A673 (cell line): ENCODE measurements around the gene ANO2. TPM values are rescaled to one million over a fixed set of nuclear protein-coding genes. Genes with fewer than 3 reads are reported as not detected.

Experiments used
- BruUV-seq: library from RNA; stranded (reverse); fragments of 400-500 nt; replicated peaks from 2 replicates; lab custom pipeline; 2021; lab: Mats Ljungman, UMichigan
- CTCF ChIA-PET: fragments of 300-600 bp; sonication (Branson Sonifier 250); formaldehyde crosslinking; loops from one replicate; lab custom pipeline; 2022; ENCODE audit warnings: antibody characterized with exemption; lab: Charles Lee
- POLR2A ChIA-PET: fragments of 300-600 bp; sonication (Branson Sonifier 250); formaldehyde crosslinking; loops from one replicate; lab custom pipeline; 2022; ENCODE audit warnings: antibody characterized with exemption; ENCODE audit not compliant: low non-redundant PET; lab: Charles Lee
- DNase-seq: peaks from one replicate; pipeline ENCODE4 v3.0.0-alpha.2; 2015; ENCODE audit warnings: low spot score
- H3K27ac ChIP-seq: fragments of 200-600 bp; sonication (generic); 2 replicates; pipeline ENCODE4 v1.5.1; 2016; ENCODE audit warnings: mixed run types, low read depth, mild to moderate bottlenecking, mixed read lengths, antibody characterized with exemption, low read length; ENCODE audit not compliant: poor library complexity, severe bottlenecking
- H3K27me3 ChIP-seq: fragments of 200-600 bp; sonication (generic); replicated peaks from 2 replicates; pipeline ENCODE4 v1.6.1; 2017; ENCODE audit warnings: mixed run types, low read depth, mild to moderate bottlenecking, mixed read lengths, antibody characterized with exemption, low read length; ENCODE audit not compliant: insufficient read depth, poor library complexity
- H3K36me3 ChIP-seq: fragments of 200-600 bp; sonication (generic); 2 replicates; pipeline ENCODE4 v1.6.1; 2016; ENCODE audit warnings: mixed run types, mild to moderate bottlenecking, mixed read lengths, antibody characterized with exemption, low read length; ENCODE audit not compliant: insufficient read depth, poor library complexity, severe bottlenecking
- H3K4me1 ChIP-seq: fragments of 200-600 bp; sonication (generic); 2 replicates; pipeline ENCODE4 v1.6.1; 2017; ENCODE audit warnings: mixed run types, mild to moderate bottlenecking, mixed read lengths, antibody characterized with exemption, low read length; ENCODE audit not compliant: insufficient read depth, poor library complexity, severe bottlenecking
- H3K4me3 ChIP-seq: fragments of 200-600 bp; sonication (generic); 2 replicates; pipeline ENCODE4 v1.5.1; 2016; ENCODE audit warnings: low read depth, mixed run types, mild to moderate bottlenecking, mixed read lengths, low read length; ENCODE audit not compliant: poor library complexity, severe bottlenecking
- H3K9me3 ChIP-seq: fragments of 200-600 bp; sonication (generic); 2 replicates; pipeline ENCODE4 v1.6.1; 2016; ENCODE audit warnings: mixed run types, low read depth, mild to moderate bottlenecking, mixed read lengths, antibody characterized with exemption, low read length; ENCODE audit not compliant: poor library complexity, severe bottlenecking
- CTCF ChIP-seq: fragments of 300-800, 200-600 bp; sonication (generic); conservative IDR thresholded peaks from 2 replicates; pipeline ENCODE4 v1.5.1; 2017; ENCODE audit warnings: low read depth, mild to moderate bottlenecking, antibody characterized with exemption, low read length, moderate library complexity, mixed read lengths
- EZH2 ChIP-seq: fragments of 200-600 bp; sonication (generic); IDR thresholded peaks from 2 replicates; pipeline ENCODE4 v1.6.1; 2017; ENCODE audit warnings: borderline replicate concordance, low read depth, mild to moderate bottlenecking, mixed read lengths, antibody characterized with exemption, low read length; ENCODE audit not compliant: poor library complexity, severe bottlenecking
- intact Hi-C: fragments of 100-400 bp; cut with micrococcal nuclease; formaldehyde crosslinking; loops from one replicate; pipeline ENCODE4 v1.10.0; 2022; ENCODE audit not compliant: unreplicated experiment
- total RNA-seq: library from RNA; stranded (reverse); gene quantifications from 2 replicates; pipeline ENCODE4 v1.2.3, GENCODE V29; 2021

Gene ANO2
- total RNA-seq, 1 experiment from 2014 or later, result not detected

GRCh38 chr12:5785601-5786000 lies 159.5 kb downstream of the ANO2 start:
- no peak for TF ChIP-seq CTCF
- no peak for TF ChIP-seq EZH2
- H3K4me1 ChIP-seq, result no peaks in the 10 kb centered on the region
- H3K36me3 ChIP-seq, result no peaks in the 10 kb centered on the region
- intact Hi-C loops, result no loop called here
- ChIA-PET POLR2A (no interaction called here), CTCF (no interaction called here)
- DNase-seq, result no peak
- H3K27ac ChIP-seq, result no peak overlapping the region
- H3K4me3 ChIP-seq, result no peak overlapping the region
- no TSS peak for BruUV-seq
- H3K9me3 ChIP-seq, result no peaks in the 10 kb centered on the region
- peaks cover 14% of the 10 kb centered on the region for H3K27me3 ChIP-seq

DNA sequence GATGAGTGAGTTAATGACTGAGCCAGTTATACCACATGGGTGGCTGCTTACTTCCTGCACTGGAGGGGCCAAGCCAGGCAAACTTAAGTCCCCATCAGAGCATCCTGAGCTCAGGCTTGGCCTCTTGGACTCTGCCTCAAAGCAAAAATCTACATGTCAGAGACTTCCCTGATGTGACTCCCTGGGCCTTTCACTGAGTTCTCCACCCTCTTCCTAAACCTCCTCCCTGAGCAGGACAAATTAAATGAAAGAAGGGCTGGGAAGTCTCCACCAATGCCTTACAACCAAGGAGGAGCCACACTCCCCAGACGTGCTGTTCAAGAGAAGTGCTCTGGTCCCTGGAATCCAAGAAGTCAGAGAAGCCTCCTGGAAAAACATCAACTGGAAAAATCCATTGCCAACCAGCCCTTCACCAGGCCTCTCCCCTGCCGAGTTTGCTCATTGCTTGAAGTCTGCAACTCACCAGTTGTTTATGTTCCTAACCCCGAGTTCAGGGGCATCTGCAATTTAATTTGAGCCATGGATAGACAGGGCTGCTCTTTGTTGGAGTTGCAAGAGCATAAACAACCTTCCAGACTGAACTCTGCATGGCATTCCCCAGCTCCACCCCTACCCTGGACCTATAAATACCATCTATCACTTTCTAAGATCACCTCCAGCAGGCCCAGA lies 160.5 kb downstream of the ANO2 start:
- BruUV-seq, result no TSS peak
- Histone ChIP-seq H3K36me3 (no peaks in the 10 kb centered on the region), H3K4me3 (no peak overlapping the region), H3K27ac (no peak overlapping the region), H3K9me3 (no peaks in the 10 kb centered on the region), H3K27me3 (peaks cover 12% of the 10 kb centered on the region), H3K4me1 (no peaks in the 10 kb centered on the region)
- TF ChIP-seq CTCF, result no peak
- TF ChIP-seq EZH2, result no peak
- intact Hi-C loops, result no loop called here
- POLR2A ChIA-PET, result no interaction called here
- no peak for DNase-seq
- CTCF ChIA-PET, result no interaction called here

DNA sequence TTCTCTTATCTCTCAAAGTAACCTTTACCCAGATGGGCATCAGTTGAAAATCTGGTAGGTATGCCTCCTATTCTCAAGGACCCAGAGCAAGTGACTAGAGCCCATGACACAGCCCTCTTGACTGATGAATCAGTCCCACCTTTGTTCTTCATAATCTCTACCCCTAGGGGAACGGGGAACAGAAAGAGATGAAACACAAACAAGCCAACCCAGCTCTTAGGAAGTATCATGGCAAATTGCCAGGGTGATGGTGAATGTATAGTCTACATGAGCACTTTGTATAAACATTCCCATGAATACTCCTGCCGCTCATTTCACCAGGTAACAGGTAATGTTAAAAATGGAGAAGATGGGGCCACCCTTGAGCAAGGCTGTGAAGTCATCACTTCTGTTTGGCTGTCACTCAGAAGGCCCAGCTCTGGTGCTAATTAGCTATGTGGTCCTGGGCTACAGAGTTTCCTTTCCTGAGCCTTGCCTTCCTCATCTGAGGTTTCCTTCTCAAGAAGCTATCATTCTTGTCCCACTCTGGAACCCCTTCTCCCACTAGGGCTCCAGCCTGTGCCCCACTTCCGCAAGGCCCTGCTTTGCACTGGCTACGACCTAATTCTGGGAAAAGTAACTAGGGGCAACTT lies 161.7 kb downstream of the ANO2 start:
- intact Hi-C loops, result no loop called here
- no peak for DNase-seq
- Histone ChIP-seq H3K36me3 (no peaks in the 10 kb centered on the region), H3K9me3 (no peaks in the 10 kb centered on the region), H3K4me1 (no peaks in the 10 kb centered on the region), H3K27ac (no peak overlapping the region), H3K4me3 (no peak overlapping the region), H3K27me3 (peaks cover 12% of the 10 kb centered on the region)
- POLR2A ChIA-PET, result no interaction called here
- CTCF ChIA-PET, result no interaction called here
- BruUV-seq, result no TSS peak
- TF ChIP-seq CTCF, result no peak
- TF ChIP-seq EZH2, result no peak
